H1 (cell line): ENCODE data around the gene NBPF3. TPM values are rescaled to one million over a fixed set of nuclear protein-coding genes. Genes with fewer than 3 reads are reported as not detected.

Experiments used
- CTCF ChIP-seq, 3 experiments: IDR thresholded peaks; 1 replicate in 2 of 3; 2 replicates in 1 of 3; pipeline versions ENCODE4 v1.5.1 to v1.6.1; 2011; ENCODE audit warnings: low read length in 3 of 3, mild to moderate bottlenecking in 3 of 3, inconsistent platforms in 2 of 3, low read depth in 1 of 3, moderate library complexity in 1 of 3; ENCODE audit not compliant: insufficient read depth in 1 of 3; ENCODE audit errors: control extremely low read depth in 1 of 3
- E2F6 ChIP-seq: IDR thresholded peaks from 2 replicates; pipeline ENCODE4 v1.6.1; 2012; ENCODE audit warnings: inconsistent platforms
- MAX ChIP-seq: IDR thresholded peaks from 2 replicates; pipeline ENCODE4 v1.6.1; 2012; ENCODE audit warnings: inconsistent platforms
- POLR2A ChIP-seq, 2 experiments: IDR thresholded peaks; 1 replicate in 1 of 2; 2 replicates in 1 of 2; pipeline ENCODE4 v1.6.1; 2011; ENCODE audit warnings: low read depth in 2 of 2, low read length in 2 of 2, mild to moderate bottlenecking in 2 of 2; ENCODE audit errors: control extremely low read depth in 1 of 2
- polyA plus RNA-seq, 7 experiments: library from polyadenylated mRNA; depleted of rRNA in 3 of 7; stranded (reverse) in 5 of 7; unstranded in 2 of 7; fragments of >200 nt in 5 of 7; fragments of 200-250 nt in 2 of 7; gene quantifications; 1 replicate in 5 of 7; 2 replicates in 1 of 7; 4 replicates in 1 of 7; pipeline versions ENCODE4 v1.2.1 to v1.2.3, GENCODE V29; 2011 to 2013; ENCODE audit warnings: missing spikeins in 2 of 7, mixed read lengths in 2 of 7
- total RNA-seq: library from RNA; stranded (reverse); fragmentation: NEBNext Ultra II Directional; extraction: Animal tissue kit (Norgen Biotek cat#: 25700); gene quantifications from 2 replicates; pipeline ENCODE4 v1.2.1, GENCODE V29; 2021

The NBPF3 gene
- total and polyA plus RNA-seq, 2 of the 8 experiments (the other 6 are each of a cell fraction or from before 2014, with no cell fraction given): 3.8 to 4.3 TPM

GRCh38 chr1:21508580-21509350 lies 68.8 kb downstream of the NBPF3 start (continued):
- TF ChIP-seq MAX: peak; percentile 75
- TF ChIP-seq CTCF (IDR thresholded peaks at IDR 0.05; ENCODE audit: control extremely low read depth in 1 of 3, insufficient read depth in 1 of 3, low read depth in 1 of 3, low read length in 3 of 3): peak; percentile 69 to 83 (median 79)
- peak in 1 of 2 experiments; percentile 45; a peak in 1 of 3 replicates for TF ChIP-seq POLR2A (IDR thresholded peaks at IDR 0.05; ENCODE audit: control extremely low read depth in 1 of 2, low read depth in 2 of 2, low read length in 2 of 2)
- peak; percentile 11; the same call in 1 of the 2 replicates for TF ChIP-seq E2F6
- TF ChIP-seq, all 59 proteins: peak for 9
